Putamen (tissue), 1 donor: Measurements from ENCODE around the gene DYNLL2.
"Not testable (repeated sequence)": the region's sequence is repeated elsewhere in the genome, so short reads cannot be mapped to it uniquely, and the experiment has no call there.

ENCODE experiments used
- DNase-seq: peaks from one replicate; pipeline ENCODE4 v3.0.0-alpha.2; 2016; ENCODE audit warnings: low spot score

Gene DYNLL2

GRCh38 chr17:58072862-58073261, 10.4 kb upstream of the DYNLL2 start:
- DNase-seq: no peak

- not testable (repeated sequence) for DNase-seq
Observed at GRCh38 chr17:58073266-58073665, 10.0 kb upstream of the DYNLL2 start.

- DNase-seq: not testable (repeated sequence)
Observed at GRCh38 chr17:58074406-58074805, 8.8 kb upstream of the DYNLL2 start.

GRCh38 chr17:58079300-58080033, 3.8 kb upstream of the DYNLL2 start:
- no peak for DNase-seq

GRCh38 chr17:58081646-58082340, 1.4 kb upstream of the DYNLL2 start:
- no peak for DNase-seq

- DNase-seq: no peak
Observed at GRCh38 chr17:58082341-58082869, 814 bp upstream of the DYNLL2 start.

GRCh38 chr17:58083491-58084316, 485 bp downstream of the DYNLL2 start:
- peak; percentile 58 for DNase-seq

- peak; percentile 17 for DNase-seq
Observed at GRCh38 chr17:58084317-58084981, 1.2 kb downstream of the DYNLL2 start.

GRCh38 chr17:58085039-58085715, 2.0 kb downstream of the DYNLL2 start:
- DNase-seq: no peak

- no peak for DNase-seq
Observed at GRCh38 chr17:58086953-58087352, 3.7 kb downstream of the DYNLL2 start.

GRCh38 chr17:58088624-58089023, 5.4 kb downstream of the DYNLL2 start:
- peak; percentile 44 for DNase-seq

GRCh38 chr17:58089111-58089510, 5.9 kb downstream of the DYNLL2 start:
- peak; percentile 17 for DNase-seq

GRCh38 chr17:58091024-58091567, 7.9 kb downstream of the DYNLL2 start:
- DNase-seq: no peak

- DNase-seq: no peak
Observed at GRCh38 chr17:58092101-58092796, 9.0 kb downstream of the DYNLL2 start.

GRCh38 chr17:58092797-58093385, 9.7 kb downstream of the DYNLL2 start:
- DNase-seq: no peak

- DNase-seq: no peak
Observed at GRCh38 chr17:58094118-58094517, 10.9 kb downstream of the DYNLL2 start.

GRCh38 chr17:58096892-58097291, 13.7 kb downstream of the DYNLL2 start:
- no peak for DNase-seq

GRCh38 chr17:58097384-58098088, 14.3 kb downstream of the DYNLL2 start:
- DNase-seq: no peak

- DNase-seq: no peak
Observed at GRCh38 chr17:58100506-58100905, 17.3 kb downstream of the DYNLL2 start.
